GM12892 (cell line): ENCODE data around the gene GPR107.

Experiments used
- DNase-seq: peaks from one replicate; pipeline ENCODE4 v3.0.0; 2011; ENCODE audit not compliant: insufficient read length
- FAIRE-seq: peaks from 2 replicates; lab custom pipeline; 2011; peaks lifted over from hg19 to GRCh38; lab: Jason Lieb, UNC
- POLR2A ChIP-seq: IDR thresholded peaks from 2 replicates; pipeline ENCODE4 v1.6.1; 2011; ENCODE audit warnings: low read depth, low read length, control low read depth
- POLR2AphosphoS5 ChIP-seq: IDR thresholded peaks from 2 replicates; pipeline ENCODE4 v1.6.1; 2011; ENCODE audit warnings: low read depth, low read length, control low read depth
- TAF1 ChIP-seq: IDR thresholded peaks from 2 replicates; pipeline ENCODE4 v1.6.1; 2011; ENCODE audit warnings: low read depth, mild to moderate bottlenecking, control low read depth, low read length, borderline replicate concordance

Gene GPR107

GRCh38 chr9:130043654-130044623 lies 9.8 kb upstream of the GPR107 start:
- no peak for DNase-seq
- TF ChIP-seq POLR2A (no peak), TAF1 (no peak), POLR2AphosphoS5 (no peak)
- peak; percentile 65 for FAIRE-seq

DNA sequence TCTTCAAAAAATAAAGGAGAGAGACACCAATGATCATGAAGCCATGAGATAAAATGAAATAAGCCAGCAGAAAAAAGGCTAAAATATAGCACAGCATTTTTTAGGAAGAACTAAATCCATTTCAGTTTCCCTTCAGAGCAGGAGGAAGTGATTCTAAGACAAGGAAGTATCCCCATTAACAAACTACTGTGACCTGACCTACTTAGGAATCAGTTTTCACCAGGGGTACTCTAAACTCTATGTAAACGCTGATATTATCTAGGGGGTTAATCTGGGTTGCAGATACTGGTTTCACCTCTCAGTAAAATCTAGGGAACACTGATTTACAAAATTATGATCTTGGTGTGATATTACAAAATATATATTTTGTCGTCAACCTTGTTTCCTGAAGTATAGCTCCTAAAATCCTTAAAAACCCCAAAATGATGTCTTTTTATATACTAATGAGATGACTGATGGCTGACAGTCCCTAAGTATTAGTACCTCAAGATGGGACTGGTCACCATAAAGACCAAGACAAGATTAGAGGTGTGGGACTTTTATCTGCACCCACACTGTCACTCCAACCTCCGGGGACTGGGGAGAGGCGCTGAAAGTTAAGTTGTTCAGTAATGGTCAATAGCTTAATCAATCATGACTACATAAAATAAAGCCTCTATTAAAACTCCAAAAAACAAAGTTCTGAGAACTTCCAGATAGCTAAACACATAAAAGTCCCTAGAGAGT lies 7.8 kb upstream of the GPR107 start:
- TF ChIP-seq POLR2A, result no peak
- TF ChIP-seq TAF1, result no peak
- TF ChIP-seq POLR2AphosphoS5, result no peak
- DNase-seq, result no peak
- FAIRE-seq, result no peak

- FAIRE-seq, result no peak
- TF ChIP-seq POLR2A (no peak), TAF1 (no peak)
These were observed 4.1 kb upstream of the GPR107 start for GRCh38 chr9:130049431-130050210.

DNA sequence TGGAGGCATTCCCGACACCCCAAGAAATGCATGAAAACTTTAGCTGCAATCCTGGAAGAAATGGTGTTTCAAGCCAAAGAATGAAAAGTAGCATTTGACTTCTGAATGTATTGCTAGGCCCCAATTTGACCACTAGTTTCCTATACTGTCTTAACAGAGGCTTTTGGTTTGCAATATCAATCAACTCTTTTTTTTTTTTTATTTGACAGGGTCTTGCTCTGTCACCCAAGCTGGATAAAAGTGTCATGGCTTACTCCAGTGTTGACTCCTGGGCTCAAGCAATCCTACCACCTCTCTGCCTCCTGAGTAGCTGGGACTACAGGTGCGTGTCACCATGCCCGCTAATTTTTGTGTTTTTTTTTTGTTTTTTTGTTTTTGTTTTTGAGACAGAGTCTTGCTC lies 3.2 kb upstream of the GPR107 start:
- no peak for DNase-seq
- no peak for TF ChIP-seq POLR2A
- TF ChIP-seq POLR2AphosphoS5, result no peak
- TF ChIP-seq TAF1, result no peak
- no peak for FAIRE-seq

More at GRCh38 chr9:130049431-130050210, 4.1 kb upstream of the GPR107 start:
- DNase-seq, result no peak

GRCh38 chr9:130051855-130052254 lies 1.9 kb upstream of the GPR107 start:
- DNase-seq (no peak), FAIRE-seq (no peak)
- TF ChIP-seq TAF1 (no peak), POLR2A (no peak), POLR2AphosphoS5 (no peak)

- DNase-seq (no peak), FAIRE-seq (no peak)
- TF ChIP-seq TAF1 (no peak), POLR2A (no peak), POLR2AphosphoS5 (no peak)
These were observed 600 bp upstream of the GPR107 start for GRCh38 chr9:130053109-130053503.

- no peak for TF ChIP-seq POLR2AphosphoS5
- TF ChIP-seq TAF1, result no peak
- TF ChIP-seq POLR2A, result no peak
- DNase-seq, result no peak
- FAIRE-seq, result no peak
These were observed 650 bp downstream of the GPR107 start for GRCh38 chr9:130054325-130054786.

DNA sequence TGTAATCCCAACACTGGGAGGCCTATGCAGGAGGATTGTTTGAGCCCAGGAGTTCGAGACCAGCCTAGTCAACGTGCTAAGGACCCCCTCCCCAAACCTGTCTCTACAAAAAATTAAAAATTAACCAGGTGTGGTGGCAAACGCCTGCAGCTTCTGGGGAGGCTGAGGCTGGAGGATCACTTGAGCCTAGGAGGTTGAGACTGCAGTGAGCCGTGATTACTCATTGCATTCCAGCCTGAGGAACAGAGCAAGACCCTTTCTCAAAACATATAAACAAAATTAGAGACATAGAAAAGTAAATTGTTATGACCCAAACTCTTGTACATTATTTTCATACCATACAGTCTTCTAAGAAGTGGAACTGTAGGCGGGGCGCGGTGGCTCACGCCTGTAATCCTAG lies 1.1 kb downstream of the GPR107 start:
- TF ChIP-seq POLR2A (no peak), POLR2AphosphoS5 (no peak), TAF1 (no peak)
- DNase-seq (no peak), FAIRE-seq (no peak)

DNA sequence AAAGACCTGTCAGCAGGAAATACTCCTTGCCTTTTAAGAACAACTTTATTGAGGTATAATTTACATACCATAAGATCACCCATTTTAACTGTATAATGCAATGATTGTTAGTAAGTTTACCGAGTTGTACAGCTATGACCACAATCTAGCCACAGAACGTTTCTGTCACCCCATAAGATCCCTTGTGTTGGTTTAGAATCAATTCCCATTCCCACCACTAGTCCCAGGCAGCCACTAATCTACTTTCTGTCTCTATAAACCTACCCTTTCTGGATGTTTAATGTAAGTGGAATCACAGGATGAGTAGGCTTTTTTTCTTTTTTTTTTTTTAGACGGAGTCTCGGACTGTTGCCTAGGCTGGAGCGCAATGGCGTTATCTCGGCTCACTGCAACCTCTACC lies 4.4 kb downstream of the GPR107 start:
- TF ChIP-seq TAF1 (no peak), POLR2A (no peak), POLR2AphosphoS5 (no peak)
- DNase-seq, result no peak
- FAIRE-seq, result no peak

DNA sequence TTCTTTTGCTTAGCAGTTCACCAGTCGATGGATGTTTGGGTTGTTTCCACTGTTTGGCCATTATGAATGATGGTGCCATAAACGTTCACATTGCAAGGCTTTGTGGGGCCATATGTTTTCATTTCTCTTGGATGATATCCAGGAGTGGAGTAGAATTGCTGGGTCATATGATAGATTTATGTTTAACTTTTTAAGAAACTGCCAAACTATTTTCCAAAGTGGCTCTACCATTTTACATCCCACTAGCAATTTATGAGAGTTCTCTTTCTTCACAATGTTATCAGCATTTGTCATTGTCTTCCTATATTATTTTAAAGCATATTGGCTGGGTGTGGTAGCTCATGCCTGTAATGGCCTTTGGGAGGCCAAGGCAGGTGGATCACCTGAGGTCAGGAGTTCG lies 5.2 kb downstream of the GPR107 start:
- FAIRE-seq (no peak), DNase-seq (no peak)
- no peak for TF ChIP-seq POLR2A
- TF ChIP-seq TAF1, result no peak
- no peak for TF ChIP-seq POLR2AphosphoS5

DNA sequence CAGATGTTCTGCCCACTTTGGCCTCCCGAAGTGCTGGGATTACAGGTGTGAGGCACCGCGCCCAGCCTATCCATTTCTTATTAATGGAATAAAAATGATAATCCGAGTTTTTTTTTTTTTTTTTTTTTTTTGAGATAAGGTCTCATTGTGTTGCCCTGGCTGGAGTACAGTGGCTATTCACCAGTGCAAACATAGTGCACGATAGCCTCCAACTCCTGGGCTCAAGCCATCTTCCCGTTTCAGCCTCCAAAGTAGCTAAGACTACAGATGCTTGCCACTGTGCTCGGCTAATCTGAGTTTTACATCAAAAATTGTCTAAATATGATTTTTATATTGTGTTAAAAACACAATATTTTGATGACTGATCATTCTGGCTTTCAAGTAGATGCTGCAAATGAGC lies 6.6 kb downstream of the GPR107 start:
- no peak for TF ChIP-seq POLR2AphosphoS5
- no peak for TF ChIP-seq POLR2A
- TF ChIP-seq TAF1, result no peak
- FAIRE-seq (no peak), DNase-seq (no peak)
